Measurements from ENCODE around the gene CCDC85C.

CCDC85C gene

DNA sequence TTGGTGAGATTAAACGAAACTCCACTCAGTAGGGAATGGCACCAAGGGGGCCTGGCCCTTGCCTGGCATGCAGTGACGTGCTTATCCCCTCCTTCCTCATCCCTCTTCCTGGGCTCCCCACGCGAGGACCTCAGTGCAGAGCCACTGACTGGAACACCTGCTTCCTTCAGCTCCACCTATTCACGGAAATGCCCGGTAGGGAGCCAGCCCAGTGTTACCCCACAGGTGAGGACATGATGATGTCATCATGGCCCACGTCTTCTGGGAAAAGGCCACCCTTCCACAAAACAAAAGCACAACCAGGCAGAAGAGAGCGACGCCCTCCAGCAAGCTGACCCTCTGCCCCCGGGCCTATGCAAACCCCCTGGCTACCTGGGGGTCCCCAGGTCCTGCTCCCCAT is 42.1 kb downstream of the CCDC85C start:
- Histone ChIP-seq H3K27ac (ENCODE audit: low read depth, low read length) (no peak overlapping the region), H3K4me3 (ENCODE audit: low read depth, low read length) (no peak overlapping the region), H3K9ac (ENCODE audit: low read depth, low read length) (no peak overlapping the region), H3K9me3 (ENCODE audit: control insufficient read depth, insufficient read depth, low read length) (no peaks in the 10 kb centered on the region), H3K36me3 (ENCODE audit: control insufficient read depth, insufficient read depth, low read length) (no peaks in the 10 kb centered on the region), H3K4me1 (ENCODE audit: control insufficient read depth, insufficient read depth, low read length) (peaks cover 41% of the 10 kb centered on the region), H3K27me3 (ENCODE audit: control insufficient read depth, insufficient read depth, low read length) (no peaks in the 10 kb centered on the region)

DNA sequence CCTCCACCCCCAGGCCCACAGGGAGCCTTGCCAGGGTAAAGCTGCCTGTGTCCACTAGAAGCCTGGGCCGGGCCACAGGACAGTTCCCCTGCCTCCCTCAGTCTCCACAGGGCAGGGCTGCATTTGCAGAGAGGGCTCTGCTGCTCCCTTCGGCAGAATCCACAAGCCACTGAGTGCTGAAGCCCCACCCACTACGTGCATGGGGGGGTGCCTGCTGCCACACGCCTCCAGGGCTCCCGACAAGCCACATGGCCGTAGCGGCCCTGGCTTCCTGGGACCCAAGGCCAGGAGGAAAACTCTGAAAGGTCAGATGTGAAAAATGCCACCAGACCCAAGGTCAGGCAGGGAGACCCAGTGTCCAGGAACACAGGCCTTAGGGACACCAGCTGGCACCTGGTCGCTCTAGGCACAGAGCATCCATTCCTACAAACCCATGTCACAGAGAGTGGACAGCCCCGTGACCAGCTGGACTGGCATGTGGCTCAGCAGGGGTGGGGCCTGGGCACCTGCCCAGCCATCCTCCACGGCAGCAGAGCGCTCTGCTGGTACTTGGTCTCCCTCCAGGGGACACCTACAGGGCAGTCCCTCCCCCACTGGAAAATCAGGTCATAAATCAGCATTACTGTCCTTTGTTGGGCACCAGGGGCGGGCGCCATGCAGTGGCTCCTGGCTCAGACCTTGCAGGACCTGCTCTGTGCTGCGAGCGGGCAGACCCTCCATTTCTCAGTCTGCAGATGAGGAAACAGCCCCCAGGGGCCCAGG is 42.9 kb downstream of the CCDC85C start:
- Histone ChIP-seq H3K9ac (ENCODE audit: low read depth, low read length) (no peak overlapping the region), H3K4me3 (ENCODE audit: low read depth, low read length) (no peak overlapping the region), H3K27me3 (ENCODE audit: control insufficient read depth, insufficient read depth, low read length) (no peaks in the 10 kb centered on the region), H3K27ac (ENCODE audit: low read depth, low read length) (no peak overlapping the region), H3K4me1 (ENCODE audit: control insufficient read depth, insufficient read depth, low read length) (peaks cover 41% of the 10 kb centered on the region), H3K9me3 (ENCODE audit: control insufficient read depth, insufficient read depth, low read length) (no peaks in the 10 kb centered on the region), H3K36me3 (ENCODE audit: control insufficient read depth, insufficient read depth, low read length) (no peaks in the 10 kb centered on the region)

DNA sequence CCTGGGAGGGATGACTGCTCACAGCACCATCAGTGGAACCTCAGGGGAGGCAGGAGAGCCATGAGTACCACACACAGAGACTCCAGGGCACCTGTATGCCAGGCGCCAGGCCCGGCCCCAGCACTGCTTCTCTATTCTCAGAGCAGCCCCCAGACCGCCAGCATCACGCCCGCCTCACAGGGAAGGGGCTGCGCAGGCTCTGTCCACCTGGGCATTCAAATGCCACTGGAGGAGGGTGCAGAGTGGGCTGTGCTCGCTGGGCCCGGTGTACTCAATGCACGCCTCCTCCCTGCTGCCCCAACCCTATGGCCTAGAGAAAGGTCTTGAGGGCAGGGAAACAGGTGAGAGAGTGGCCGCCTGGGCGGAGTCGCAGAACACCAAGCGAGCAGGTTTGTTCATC is 43.6 kb downstream of the CCDC85C start:
- Histone ChIP-seq H3K9me3 (ENCODE audit: control insufficient read depth, insufficient read depth, low read length) (no peaks in the 10 kb centered on the region), H3K4me1 (ENCODE audit: control insufficient read depth, insufficient read depth, low read length) (peaks cover 41% of the 10 kb centered on the region), H3K36me3 (ENCODE audit: control insufficient read depth, insufficient read depth, low read length) (no peaks in the 10 kb centered on the region), H3K4me3 (ENCODE audit: low read depth, low read length) (no peak overlapping the region), H3K27ac (ENCODE audit: low read depth, low read length) (no peak overlapping the region), H3K27me3 (ENCODE audit: control insufficient read depth, insufficient read depth, low read length) (no peaks in the 10 kb centered on the region), H3K9ac (ENCODE audit: low read depth, low read length) (no peak overlapping the region)

GRCh38 chr14:99559286-99559990 is 44.6 kb downstream of the CCDC85C start:
- Histone ChIP-seq H3K9me3 (ENCODE audit: control insufficient read depth, insufficient read depth, low read length) (no peaks in the 10 kb centered on the region), H3K4me3 (ENCODE audit: low read depth, low read length) (no peak overlapping the region), H3K4me1 (ENCODE audit: control insufficient read depth, insufficient read depth, low read length) (peaks cover 31% of the 10 kb centered on the region), H3K9ac (ENCODE audit: low read depth, low read length) (no peak overlapping the region), H3K27me3 (ENCODE audit: control insufficient read depth, insufficient read depth, low read length) (no peaks in the 10 kb centered on the region), H3K36me3 (ENCODE audit: control insufficient read depth, insufficient read depth, low read length) (no peaks in the 10 kb centered on the region), H3K27ac (ENCODE audit: low read depth, low read length) (no peak overlapping the region)

- Histone ChIP-seq H3K27ac (ENCODE audit: low read depth, low read length) (no peak overlapping the region), H3K36me3 (ENCODE audit: control insufficient read depth, insufficient read depth, low read length) (no peaks in the 10 kb centered on the region), H3K4me1 (ENCODE audit: control insufficient read depth, insufficient read depth, low read length) (peaks cover 4% of the 10 kb centered on the region; the same call in 1 of the 2 replicates), H3K9ac (ENCODE audit: low read depth, low read length) (no peak overlapping the region), H3K9me3 (ENCODE audit: control insufficient read depth, insufficient read depth, low read length) (no peaks in the 10 kb centered on the region), H3K4me3 (ENCODE audit: low read depth, low read length) (no peak overlapping the region), H3K27me3 (ENCODE audit: control insufficient read depth, insufficient read depth, low read length) (no peaks in the 10 kb centered on the region)
Measured at GRCh38 chr14:99556134-99556791, 47.7 kb downstream of the CCDC85C start.

DNA sequence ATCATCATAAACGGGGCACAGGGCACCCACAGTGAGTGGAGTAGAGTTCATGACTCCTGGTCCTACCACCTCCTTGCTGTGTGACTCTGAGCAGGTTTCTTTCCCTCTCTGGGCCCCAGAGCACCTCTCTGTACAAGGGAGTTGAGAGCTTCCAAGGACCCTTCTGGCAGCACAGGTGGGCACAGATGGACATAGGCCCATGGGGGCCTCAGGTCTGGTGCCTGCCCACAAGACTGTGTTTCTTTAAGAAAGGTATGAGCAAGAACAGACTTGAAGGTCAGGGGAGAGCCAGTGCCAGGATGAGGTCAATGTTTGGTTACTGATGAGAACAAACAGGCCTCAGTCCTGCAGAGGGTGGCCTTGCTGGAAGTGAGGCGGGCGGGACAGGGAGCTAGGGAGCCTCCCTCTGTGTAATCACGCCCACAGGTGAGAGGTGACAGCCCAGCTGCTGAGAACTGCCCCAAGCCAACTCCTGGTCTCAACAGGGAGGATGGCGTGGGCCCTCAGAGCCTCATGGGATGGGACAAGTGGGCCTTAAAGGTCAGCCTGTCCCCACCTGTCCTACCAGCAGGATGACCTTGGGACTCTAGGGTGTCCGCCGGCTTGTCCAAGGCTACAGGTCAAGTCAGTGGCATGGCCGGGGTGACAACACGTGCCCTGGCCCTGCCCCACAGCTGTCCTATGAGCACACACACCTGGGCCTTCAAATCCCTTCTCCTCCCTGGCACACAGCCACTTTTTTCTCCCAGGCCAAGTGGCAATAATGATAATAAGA is 49.1 kb downstream of the CCDC85C start:
- H3K9me3 ChIP-seq (ENCODE audit: control insufficient read depth, insufficient read depth, low read length) = no peaks in the 10 kb centered on the region
- no peaks in the 10 kb centered on the region for H3K27me3 ChIP-seq (ENCODE audit: control insufficient read depth, insufficient read depth, low read length)
- peaks cover 4% of the 10 kb centered on the region; the same call in 1 of the 2 replicates for H3K4me1 ChIP-seq (ENCODE audit: control insufficient read depth, insufficient read depth, low read length)
- no peak overlapping the region for H3K4me3 ChIP-seq (ENCODE audit: low read depth, low read length)
- H3K9ac ChIP-seq (ENCODE audit: low read depth, low read length) = no peak overlapping the region
- no peaks in the 10 kb centered on the region for H3K36me3 ChIP-seq (ENCODE audit: control insufficient read depth, insufficient read depth, low read length)
- no peak overlapping the region for H3K27ac ChIP-seq (ENCODE audit: low read depth, low read length)

DNA sequence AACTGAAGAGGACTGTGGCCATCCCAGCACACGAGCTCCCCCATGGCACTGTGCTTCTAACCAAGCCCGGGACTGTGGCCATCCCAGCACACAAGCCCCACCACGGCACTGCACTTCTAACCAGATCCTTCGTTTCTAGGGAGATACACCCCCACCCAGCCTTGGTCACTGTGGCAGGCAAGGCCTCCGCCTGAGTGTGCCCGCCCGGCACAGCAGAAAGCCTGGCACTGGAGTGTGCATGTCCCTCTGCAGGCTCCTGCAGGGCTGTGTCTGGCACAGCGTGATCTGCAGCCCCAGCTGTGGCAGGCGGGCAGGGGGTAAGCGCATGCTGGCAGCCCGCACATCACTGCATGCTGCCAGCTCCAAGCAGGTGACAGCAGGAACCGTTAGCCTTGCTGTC is 49.8 kb downstream of the CCDC85C start:
- no peak overlapping the region for H3K4me3 ChIP-seq (ENCODE audit: low read depth, low read length)
- H3K9ac ChIP-seq (ENCODE audit: low read depth, low read length) = no peak overlapping the region
- H3K36me3 ChIP-seq (ENCODE audit: control insufficient read depth, insufficient read depth, low read length) = no peaks in the 10 kb centered on the region
- H3K27me3 ChIP-seq (ENCODE audit: control insufficient read depth, insufficient read depth, low read length) = no peaks in the 10 kb centered on the region
- H3K9me3 ChIP-seq (ENCODE audit: control insufficient read depth, insufficient read depth, low read length) = no peaks in the 10 kb centered on the region
- no peak overlapping the region for H3K27ac ChIP-seq (ENCODE audit: low read depth, low read length)
- H3K4me1 ChIP-seq (ENCODE audit: control insufficient read depth, insufficient read depth, low read length) = peaks cover 4% of the 10 kb centered on the region; the same call in 1 of the 2 replicates

- H3K36me3 ChIP-seq (ENCODE audit: control insufficient read depth, insufficient read depth, low read length) = no peaks in the 10 kb centered on the region
- no peaks in the 10 kb centered on the region for H3K27me3 ChIP-seq (ENCODE audit: control insufficient read depth, insufficient read depth, low read length)
- no peak overlapping the region for H3K27ac ChIP-seq (ENCODE audit: low read depth, low read length)
- H3K4me1 ChIP-seq (ENCODE audit: control insufficient read depth, insufficient read depth, low read length) = peaks cover 4% of the 10 kb centered on the region; the same call in 1 of the 2 replicates
- no peak overlapping the region for H3K4me3 ChIP-seq (ENCODE audit: low read depth, low read length)
- no peak overlapping the region for H3K9ac ChIP-seq (ENCODE audit: low read depth, low read length)
- no peaks in the 10 kb centered on the region for H3K9me3 ChIP-seq (ENCODE audit: control insufficient read depth, insufficient read depth, low read length)
Measured at GRCh38 chr14:99552572-99553216, 51.3 kb downstream of the CCDC85C start.

GRCh38 chr14:99552021-99552553 is 51.9 kb downstream of the CCDC85C start:
- Histone ChIP-seq H3K9me3 (ENCODE audit: control insufficient read depth, insufficient read depth, low read length) (no peaks in the 10 kb centered on the region), H3K27ac (ENCODE audit: low read depth, low read length) (no peak overlapping the region), H3K36me3 (ENCODE audit: control insufficient read depth, insufficient read depth, low read length) (no peaks in the 10 kb centered on the region), H3K9ac (ENCODE audit: low read depth, low read length) (no peak overlapping the region), H3K27me3 (ENCODE audit: control insufficient read depth, insufficient read depth, low read length) (no peaks in the 10 kb centered on the region), H3K4me3 (ENCODE audit: low read depth, low read length) (no peak overlapping the region), H3K4me1 (ENCODE audit: control insufficient read depth, insufficient read depth, low read length) (peaks cover 4% of the 10 kb centered on the region; the same call in 1 of the 2 replicates)
